ENCODE data around the gene YKT6.
"Not testable (repeated sequence)": the region's sequence is repeated elsewhere in the genome, so short reads cannot be mapped to it uniquely, and the experiment has no call there.

Gene YKT6

DNA sequence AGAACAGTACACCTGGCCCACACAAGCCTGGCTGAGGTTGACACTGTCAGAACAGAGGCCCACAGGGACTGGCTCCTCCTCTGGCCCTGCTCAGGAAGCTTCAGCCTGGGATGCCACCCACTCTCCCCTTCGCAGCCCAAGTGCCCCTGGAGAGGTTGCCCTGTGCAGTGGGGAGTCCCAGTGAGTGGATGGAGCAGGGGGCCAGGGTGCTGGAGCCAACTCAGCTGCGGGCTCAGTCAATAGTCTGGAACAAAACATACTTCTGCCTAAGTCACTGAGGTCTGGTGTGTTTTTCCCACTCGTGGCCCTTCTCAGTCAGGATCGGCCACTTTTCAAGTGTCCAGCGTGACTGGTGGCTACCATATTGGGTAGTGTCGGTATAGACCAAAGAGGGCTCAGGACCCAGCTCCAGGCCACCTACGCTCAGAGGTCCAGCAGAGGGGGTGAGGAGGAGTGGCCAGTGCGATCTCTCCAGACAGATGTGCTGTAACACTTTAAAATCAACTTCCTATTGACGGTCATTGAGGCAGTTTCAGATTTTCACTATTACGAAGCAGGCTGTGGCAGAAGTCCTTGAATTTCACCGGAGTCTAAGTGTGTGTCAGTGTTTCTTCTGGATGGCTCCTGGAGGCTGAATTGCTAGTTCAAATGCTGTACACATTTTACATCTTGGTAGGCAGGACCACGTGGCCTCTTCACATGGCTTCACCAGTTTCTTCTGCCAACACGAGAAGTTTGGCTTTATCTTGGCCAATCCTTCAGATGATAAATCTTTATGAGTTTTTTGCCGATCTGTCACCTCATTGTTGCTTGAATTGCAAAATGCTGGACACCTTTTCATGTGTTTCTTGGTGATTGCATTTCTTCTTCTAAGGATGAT is 10.5 kb upstream of the YKT6 start:
- no peak overlapping the region for H3K4me3 ChIP-seq (ENCODE audit: low read depth, low read length)
- no peak for DNase-seq (ENCODE audit: low read depth)

DNA sequence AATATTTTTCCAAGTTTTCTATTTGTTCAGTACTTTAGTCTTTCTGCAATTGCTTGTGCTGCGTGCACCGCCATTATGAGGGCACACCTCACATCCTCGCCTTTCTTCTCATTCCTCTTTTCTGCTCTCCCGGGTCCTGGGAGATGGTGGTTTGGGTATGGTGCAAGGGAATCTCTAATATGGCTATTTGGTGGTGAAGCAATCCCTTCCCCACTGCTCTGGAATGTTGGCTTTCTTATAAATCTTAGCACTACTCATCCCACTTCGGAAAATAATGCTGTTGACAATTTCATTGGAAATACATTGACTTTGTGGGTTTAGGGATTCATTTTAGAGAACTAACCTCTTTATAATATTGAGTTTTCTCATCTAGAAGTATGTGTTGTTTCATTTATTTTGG is 9.6 kb upstream of the YKT6 start:
- no peak for DNase-seq (ENCODE audit: low read depth)
- H3K4me3 ChIP-seq (ENCODE audit: low read depth, low read length) = no peak overlapping the region

DNA sequence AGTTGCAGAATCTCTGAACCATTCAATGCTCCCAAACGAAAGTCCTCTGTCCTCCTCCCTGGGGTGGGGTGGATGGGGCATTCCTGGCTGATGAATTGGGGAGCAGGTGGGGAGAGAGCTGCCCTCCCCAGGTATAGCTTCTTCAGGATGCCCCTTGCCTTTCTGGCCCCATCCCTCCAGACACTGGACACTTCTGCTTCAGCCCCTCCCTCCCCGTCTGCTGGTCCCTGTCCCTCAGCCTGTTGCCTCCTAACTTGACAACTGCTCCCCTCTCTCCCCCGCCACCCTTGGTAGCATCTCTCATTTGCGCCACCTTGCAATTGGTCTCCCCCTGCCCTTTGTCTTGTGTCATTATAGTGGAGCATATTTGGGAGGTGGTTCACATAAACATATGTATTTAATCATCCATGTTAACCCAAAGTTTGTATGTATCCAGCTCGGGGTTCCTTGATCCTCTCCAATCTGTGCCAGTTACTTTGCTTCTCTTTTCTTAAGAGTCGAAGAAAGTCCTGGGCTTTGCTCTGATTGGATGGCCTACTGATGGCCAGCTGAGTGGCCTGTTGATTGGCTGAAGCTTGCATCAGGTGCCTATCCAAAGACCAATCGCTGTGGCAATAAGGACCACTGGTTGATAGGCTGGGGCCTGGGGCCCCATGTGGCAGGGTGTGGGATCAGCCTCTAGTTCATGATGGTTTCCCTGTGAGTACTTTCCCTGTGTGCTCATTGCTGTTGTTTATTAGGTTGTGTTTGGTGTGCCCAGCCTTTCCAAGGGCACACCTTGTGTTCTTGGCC is 7.6 kb upstream of the YKT6 start:
- no peak for DNase-seq (ENCODE audit: low read depth)
- H3K4me3 ChIP-seq (ENCODE audit: low read depth, low read length) = no peak overlapping the region

DNA sequence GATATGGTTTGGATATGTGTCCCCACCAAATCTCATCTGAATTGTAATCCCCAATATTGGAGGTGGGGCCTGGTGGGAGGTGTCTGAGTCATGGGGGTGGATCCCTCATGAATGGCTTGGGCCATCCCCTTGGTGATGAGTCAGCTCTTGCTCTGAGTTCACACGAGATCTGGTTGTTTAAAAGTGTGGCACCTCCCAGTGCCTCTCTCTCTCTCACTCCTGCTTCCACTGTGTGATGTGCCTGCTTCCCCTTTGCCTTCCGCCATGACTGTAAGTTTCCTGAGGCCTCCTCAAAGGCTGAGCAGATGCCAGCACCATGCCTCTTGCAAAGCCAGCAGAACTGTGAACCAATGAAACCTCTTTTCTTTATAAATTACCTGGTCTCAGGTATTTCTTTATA is 6.7 kb upstream of the YKT6 start:
- H3K4me3 ChIP-seq (ENCODE audit: low read depth, low read length) = no peak overlapping the region
- DNase-seq (ENCODE audit: low read depth) = no peak

DNA sequence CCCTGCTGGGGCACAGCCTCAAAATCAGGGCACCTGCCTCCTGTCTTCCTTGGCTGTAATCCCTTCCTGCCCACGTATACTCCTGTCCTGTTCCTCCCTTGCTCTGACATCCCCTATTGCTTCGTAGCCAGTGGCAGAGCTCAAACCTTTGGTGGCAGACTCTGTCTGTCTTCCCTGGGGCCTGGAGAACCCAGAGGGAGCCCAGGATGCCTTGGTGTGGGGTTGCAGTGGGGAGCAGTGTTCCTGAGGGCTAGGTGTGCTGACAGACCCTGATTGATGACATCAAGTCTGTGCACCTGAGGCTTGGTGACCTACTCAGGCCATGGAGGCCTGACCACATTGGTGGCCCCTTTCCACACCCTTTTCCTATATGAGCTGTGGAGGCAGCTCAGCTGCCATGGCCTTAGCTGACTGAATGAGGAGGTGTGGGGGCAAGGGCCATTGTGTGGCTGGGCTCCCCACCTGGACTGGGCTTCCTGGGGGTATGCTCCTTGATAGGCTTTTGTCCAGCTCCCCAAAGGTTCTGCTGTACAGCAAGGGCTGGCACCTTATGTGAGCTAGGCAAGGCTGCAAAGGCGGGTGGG is 6.1 kb upstream of the YKT6 start:
- no peak overlapping the region for H3K4me3 ChIP-seq (ENCODE audit: low read depth, low read length)
- no peak for DNase-seq (ENCODE audit: low read depth)

DNA sequence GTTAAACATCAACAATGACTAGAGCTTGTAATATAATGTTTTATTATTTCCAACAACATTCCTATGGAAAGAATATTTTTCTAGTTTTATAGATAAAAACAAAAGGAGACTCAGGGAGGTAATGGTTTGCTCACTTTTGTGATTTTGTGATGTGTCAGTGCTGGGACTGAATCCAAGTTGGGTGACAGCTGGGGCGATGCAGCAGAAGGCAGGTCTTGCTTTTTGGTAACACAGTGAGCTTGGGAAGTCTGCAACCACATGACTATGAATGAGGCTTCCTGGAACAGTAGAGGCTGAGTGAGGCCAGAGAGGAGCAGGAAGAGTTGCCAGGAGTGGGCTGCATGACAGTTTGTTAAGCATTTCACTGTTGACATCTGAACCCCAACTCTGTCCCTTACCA is 4.9 kb upstream of the YKT6 start:
- no peak for DNase-seq (ENCODE audit: low read depth)
- H3K4me3 ChIP-seq (ENCODE audit: low read depth, low read length) = no peak overlapping the region

DNA sequence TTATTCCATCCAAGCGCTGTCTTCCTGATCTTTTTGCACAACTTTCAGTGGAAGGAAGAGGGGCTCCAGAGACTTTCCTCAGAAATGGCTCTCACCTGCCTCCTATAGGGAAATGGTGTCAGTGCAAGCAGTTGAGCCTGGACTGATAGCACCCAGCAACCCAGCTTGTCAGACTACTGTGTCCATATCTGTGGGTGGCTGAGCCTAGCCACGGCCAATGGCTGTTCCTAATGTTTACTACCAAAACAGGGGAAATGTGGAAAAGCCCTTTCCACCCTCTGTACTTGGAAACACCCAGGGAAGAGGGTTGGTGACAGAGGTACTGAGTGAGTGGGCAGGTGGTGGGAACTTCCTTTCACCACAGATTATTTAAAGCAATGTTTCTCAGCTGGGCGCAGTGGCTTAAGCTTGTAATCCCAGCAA is 4.3 kb upstream of the YKT6 start:
- no peak for DNase-seq (ENCODE audit: low read depth)
- H3K4me3 ChIP-seq (ENCODE audit: low read depth, low read length) = no peak overlapping the region

DNA sequence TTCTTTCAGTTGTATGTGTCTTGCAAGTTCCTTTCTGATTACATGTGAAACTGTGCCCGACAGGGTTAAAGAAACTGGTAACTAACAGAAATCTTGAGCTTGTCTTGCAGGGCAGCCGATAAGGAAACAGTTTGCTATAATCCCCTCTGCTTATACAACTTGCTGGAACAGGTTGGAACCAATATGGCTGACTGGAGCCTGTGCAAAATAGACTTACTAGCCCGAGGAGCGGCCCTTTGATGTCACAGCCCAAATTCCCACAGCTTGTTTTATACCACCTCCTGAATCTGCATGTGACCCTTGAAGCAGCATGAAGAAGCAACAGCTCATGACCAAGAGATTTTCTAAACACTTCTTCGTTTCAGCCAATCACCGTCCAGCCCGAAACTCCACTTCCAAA is 3.3 kb upstream of the YKT6 start:
- DNase-seq (ENCODE audit: low read depth) = no peak
- H3K4me3 ChIP-seq (ENCODE audit: low read depth, low read length) = no peak overlapping the region

DNA sequence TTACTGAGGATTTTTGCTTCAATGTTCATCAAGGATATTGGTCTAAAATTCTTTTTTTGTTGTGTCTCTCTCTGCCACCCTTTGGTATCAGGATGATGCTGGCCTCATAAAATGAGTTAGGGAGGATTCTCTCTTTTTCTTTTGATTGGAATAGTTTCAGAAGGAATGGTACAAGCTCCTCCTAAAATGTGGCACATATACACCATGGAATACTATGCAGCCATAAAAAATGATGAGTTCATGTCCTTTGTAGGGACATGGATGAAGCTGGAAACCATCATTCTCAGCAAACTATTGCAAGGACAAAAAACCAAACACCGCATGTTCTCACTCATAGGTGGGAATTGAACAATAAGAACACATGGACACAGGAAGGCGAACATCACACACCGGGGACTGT is 615 bp upstream of the YKT6 start:
- H3K4me3 ChIP-seq (ENCODE audit: low read depth, low read length); DNase-seq (ENCODE audit: low read depth): not testable (repeated sequence)

DNA sequence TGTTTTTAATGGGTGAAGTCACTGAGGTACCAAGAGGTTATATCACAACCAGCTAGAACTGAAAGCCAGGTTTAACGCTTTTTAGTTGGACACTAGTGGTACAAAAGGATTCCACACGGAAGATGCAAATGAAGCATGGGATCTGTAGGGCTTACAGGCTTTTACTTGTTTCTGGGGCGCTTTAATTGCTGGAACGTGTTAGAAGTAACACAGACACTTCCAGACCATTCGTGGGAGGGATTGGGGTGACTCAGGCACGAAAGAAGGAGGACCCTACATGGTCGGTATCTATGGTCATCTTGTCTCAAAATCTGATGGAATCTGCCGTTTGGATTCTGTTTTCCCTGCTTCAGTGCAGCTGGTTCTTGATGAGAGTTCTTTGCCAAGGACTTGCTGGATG is 1.0 kb downstream of the YKT6 start:
- peak overlapping the region; percentile 92 for H3K4me3 ChIP-seq (ENCODE audit: low read depth, low read length)
- DNase-seq (ENCODE audit: low read depth) = no peak

DNA sequence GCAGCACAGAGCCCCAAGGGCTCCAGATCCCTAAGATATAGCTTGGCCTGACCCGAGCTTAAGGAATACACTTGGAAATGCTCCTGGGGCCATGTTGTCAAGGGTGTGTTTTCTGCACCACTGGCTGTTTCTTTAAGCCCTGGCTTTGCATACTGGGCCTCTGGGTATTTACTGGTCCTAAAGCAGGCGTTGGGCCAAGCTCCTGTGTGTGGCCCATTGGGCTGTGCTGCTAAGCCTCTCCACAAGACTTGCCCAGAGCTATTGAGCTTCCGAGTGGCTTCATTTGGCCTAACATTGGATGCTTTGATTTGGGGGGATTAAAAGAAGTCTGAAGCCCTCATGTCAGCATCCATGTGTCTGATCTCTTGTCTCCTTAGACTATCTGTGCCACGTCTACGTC is 5.2 kb downstream of the YKT6 start:
- H3K4me3 ChIP-seq (ENCODE audit: low read depth, low read length) = no peak overlapping the region
- no peak for DNase-seq (ENCODE audit: low read depth)

DNA sequence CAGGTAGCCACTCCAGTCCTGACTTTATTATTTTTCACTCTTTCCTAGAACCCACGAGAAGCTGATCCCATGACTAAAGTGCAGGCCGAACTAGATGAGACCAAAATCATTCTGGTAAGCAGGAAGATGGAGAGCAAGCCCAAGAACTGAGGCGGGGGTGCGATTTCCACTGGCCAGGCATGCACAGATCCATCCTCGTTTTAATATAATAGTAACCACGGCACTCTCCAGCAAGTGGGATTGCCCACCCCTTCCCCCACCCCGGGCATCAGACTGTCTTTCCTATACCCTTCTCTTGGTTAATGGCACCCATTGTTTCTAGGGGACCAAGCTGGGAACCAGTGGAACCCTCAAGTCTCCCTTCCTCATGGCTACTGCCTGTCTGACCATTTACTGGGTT is 7.3 kb downstream of the YKT6 start:
- no peak for DNase-seq (ENCODE audit: low read depth)
- no peak overlapping the region for H3K4me3 ChIP-seq (ENCODE audit: low read depth, low read length)

DNA sequence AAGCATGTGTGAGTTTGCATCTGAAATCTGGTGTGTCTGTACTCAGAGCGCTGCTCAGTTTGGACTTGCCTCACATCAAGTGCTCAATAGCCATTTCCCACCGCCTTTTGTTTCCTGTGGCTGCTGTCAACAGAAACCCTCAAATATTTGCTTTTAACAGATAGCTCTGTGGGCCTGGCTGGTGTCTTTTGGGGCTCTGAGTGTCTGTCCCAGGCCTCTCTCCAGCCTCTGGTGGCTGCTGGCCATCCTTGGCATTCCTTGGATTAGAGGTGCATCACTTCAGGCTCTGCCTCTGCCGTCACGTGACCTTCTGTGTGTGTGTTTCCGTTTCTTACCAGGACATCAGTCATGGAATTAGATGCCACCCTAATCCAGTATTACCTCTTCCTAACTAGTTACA is 9.3 kb downstream of the YKT6 start:
- no peak overlapping the region for H3K4me3 ChIP-seq (ENCODE audit: low read depth, low read length)
- no peak for DNase-seq (ENCODE audit: low read depth)

DNA sequence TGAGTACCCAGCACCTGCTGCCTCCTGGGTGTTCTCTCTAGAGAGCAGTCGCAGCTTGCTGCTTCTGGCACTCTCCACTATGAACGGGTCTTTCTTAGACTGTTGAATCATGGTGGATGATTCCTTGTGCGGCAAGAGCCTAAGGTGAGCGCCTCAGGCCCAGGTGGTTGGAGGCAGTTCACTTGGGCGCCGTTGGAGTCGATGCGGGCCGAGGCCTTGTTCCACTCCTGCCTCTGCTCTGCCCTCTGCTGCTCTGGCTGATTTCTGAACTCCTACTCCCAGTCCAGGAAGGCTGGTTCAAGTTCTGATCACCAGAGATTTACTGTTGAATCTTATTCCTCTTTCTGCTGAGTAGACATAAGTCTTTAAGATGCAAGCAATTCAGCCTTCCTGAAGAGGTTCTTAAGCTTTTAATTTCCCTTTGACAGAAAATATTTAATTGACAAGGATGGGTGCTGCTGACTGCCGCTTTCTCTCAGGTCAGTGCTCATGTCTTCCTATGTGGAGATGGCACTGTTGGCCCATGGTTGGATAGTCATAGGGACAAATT is 10.4 kb downstream of the YKT6 start:
- H3K4me3 ChIP-seq (ENCODE audit: low read depth, low read length) = no peak overlapping the region
- no peak for DNase-seq (ENCODE audit: low read depth)

DNA sequence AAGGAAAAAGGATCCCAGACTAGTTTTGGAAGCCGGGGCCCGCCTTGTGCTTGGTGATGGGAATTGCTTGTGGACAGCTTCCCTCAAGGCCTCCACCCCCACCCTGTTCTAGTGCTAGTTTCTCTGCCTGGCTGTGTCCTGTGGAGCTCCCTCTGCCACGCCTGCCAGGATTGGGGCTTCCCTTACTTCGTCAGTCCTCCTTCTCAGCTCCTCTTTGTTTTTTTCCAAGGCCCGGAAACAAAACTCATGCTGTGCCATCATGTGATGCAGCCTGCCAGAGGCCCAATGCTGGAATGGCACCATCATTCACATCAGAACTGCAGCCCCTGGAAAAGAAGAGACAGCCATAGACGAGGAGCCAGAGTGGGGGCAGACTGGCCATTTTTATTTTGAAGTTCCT is 11.2 kb downstream of the YKT6 start:
- DNase-seq (ENCODE audit: low read depth) = no peak
- no peak overlapping the region for H3K4me3 ChIP-seq (ENCODE audit: low read depth, low read length)

DNA sequence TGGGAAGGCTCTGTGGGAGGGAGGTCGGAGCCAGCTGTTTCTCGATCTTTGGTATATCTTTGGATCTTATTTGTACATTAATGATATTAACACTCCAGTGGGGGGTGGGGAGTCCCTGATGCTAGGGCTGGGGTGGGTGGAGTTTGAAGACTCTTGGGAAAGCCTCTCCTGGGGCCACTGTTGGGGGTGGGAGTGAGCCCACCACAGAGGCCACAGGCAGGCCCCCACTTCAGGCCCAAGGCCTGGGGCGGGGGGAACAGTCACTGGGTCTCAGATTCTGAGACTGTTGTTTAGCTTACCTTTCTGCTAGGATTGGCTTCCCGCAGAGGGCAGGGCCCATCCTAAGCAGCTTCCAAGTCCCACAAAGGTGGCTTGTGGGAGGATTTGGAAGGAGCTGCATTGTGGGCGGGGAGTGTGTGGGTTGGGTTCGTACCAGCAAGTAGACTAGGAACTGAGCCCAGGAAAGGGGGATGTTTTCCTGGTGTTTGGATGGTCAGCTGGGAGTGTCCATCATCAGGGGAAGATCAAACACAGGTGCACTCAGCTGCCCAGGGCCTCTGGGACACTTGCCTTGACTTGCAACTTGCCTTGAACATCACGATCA is 11.9 kb downstream of the YKT6 start:
- DNase-seq (ENCODE audit: low read depth) = no peak
- no peak overlapping the region for H3K4me3 ChIP-seq (ENCODE audit: low read depth, low read length)

DNA sequence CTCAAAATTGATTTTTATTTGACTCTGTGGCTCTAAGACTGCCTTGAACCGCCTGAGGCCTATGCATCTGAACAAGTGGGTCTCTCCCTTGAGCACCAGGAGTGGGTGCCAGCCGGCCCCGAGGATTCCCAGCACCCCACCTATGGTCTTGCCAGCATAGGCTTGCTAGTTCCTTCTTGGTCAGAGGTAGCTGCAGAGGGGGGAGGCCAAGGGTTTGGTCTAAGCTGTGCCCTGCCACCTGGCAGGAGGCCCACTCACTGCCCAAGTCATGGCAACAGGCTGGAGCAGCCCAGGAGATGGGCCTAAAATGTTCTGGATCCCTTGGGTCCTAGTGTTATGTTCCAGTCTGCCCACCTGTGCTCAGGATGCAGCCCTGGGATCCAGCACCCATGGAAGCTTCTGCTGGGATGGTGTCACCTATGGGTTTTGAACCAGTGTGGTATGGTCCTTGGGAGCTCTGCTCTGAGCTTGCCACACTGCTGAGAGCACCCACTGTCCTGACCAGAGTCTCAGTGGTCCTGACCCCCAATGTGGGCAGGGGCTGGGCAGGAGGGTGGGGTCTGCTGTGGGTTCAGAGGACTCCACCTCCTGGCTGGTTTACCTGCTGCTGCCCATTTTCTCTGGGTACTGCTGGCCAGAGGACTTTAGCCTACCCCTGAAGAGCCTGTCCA is 12.6 kb downstream of the YKT6 start:
- DNase-seq (ENCODE audit: low read depth) = no peak
- H3K4me3 ChIP-seq (ENCODE audit: low read depth, low read length) = no peak overlapping the region

DNA sequence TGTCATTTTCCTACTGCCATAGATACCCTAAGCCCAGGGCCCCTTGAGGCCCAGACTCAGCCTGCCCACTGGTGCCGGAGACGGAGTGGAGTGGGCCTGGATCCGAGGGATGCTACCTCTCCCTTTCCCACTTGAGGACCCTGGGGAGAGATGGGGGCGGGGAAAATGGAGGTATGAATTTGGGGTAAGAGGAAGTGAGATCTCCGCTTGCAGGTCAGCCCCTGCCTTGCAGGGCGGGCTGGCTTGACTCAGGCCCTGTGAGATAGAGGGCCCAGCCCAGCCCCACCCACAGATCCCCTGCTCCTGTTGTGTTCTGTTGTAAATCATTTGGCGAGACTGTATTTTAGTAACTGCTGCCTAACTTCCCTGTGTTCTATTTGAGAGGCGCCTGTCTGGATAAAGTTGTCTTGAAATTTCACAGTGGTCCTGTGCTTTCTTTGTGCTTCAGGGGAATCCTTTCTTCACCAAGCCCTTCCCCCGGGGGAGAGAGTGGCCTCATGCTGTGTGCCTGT is 13.2 kb downstream of the YKT6 start:
- H3K4me3 ChIP-seq (ENCODE audit: low read depth, low read length) = no peak overlapping the region
- DNase-seq (ENCODE audit: low read depth) = no peak

DNA sequence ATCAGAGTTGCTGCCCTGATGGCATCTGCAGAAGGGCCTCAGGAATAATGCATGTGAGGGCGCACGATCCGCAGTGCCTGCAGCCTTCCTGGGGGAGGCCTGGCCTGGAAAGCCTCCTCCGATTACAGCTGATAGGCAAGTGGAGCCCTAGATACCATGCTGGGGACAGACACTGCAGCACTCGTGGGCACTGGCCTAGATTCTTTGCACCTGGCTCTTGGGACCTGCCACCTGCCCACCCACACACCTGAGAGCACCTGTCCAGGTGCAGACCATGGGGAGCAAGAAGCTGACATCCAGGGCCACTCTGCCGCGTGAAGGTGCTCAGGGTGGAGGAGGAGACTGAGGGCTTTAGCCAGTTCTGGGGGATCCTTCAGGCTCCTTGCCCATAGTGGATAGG is 14.8 kb downstream of the YKT6 start:
- DNase-seq (ENCODE audit: low read depth) = no peak

More for the DNA sequence above, 14.8 kb downstream of the YKT6 start:
- H3K4me3 ChIP-seq (ENCODE audit: low read depth, low read length) = no peak overlapping the region
